Astrocyte of the hippocampus (primary cell): ENCODE measurements around the gene UGT1A10.
"Not testable (repeated sequence)": the region's sequence is repeated elsewhere in the genome, so short reads cannot be mapped to it uniquely, and the experiment has no call there.

Source experiments
- DNase-seq: peaks from one replicate; pipeline ENCODE4 v3.0.0; 2011; ENCODE audit warnings: low read depth, low spot score

Gene UGT1A10

GRCh38 chr2:233655943-233656342 lies 19.7 kb downstream of the UGT1A10 start:
- DNase-seq: not testable (repeated sequence)

- DNase-seq: no peak
Measured at GRCh38 chr2:233656443-233656842, 20.2 kb downstream of the UGT1A10 start.

GRCh38 chr2:233658610-233659009 lies 22.4 kb downstream of the UGT1A10 start:
- DNase-seq: no peak

- no peak for DNase-seq
Measured at GRCh38 chr2:233663911-233664310, 27.7 kb downstream of the UGT1A10 start.

- no peak for DNase-seq
Measured at GRCh38 chr2:233668605-233669260, 32.5 kb downstream of the UGT1A10 start.

GRCh38 chr2:233671290-233672161 lies 35.3 kb downstream of the UGT1A10 start, which contains the start of gene UGT1A9:
Gene UGT1A9 (plus strand): TSS chr2:233671898. CDS start chr2:233671935, 37 bp downstream.
- DNase-seq: no peak

DNA sequence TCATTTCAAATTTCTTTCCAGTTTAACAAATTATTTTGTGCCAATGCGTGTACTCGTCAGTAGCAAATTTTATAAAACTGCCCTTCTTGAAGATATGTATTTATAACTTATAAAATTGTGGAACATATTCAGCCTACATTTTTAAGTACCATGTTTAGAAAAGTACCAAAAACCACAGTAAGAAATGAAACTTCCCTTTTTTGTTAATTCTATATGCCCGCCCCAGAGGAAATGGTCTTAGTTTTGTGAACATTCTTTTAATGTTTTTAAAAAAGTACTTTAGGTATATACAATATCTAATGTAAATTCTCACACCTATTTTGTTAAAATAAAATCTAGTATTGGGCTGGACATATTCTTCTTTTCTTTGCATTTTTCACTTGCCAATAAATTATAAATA lies 36.6 kb downstream of the UGT1A10 start:
- no peak for DNase-seq

GRCh38 chr2:233673896-233674295 lies 37.6 kb downstream of the UGT1A10 start:
- no peak for DNase-seq

DNA sequence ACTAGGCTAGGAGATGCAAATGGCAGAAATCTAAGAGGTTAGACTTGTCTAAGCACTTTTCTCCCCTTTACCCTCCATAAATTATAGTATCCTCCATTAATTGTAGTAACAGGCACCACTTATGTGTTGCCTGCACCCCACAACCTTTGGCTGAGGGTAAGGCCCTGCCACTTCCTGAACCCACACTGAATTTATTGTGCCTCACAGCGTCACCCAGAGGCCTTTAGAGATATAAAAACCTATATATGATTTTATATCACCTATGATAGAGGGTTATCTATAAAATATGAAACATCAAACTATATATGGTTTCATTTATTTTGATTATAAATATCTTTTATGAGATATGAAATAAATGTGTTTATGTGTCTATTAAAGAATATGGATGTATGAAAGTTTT lies 38.1 kb downstream of the UGT1A10 start:
- DNase-seq: no peak

GRCh38 chr2:233674995-233675394 lies 38.7 kb downstream of the UGT1A10 start:
- no peak for DNase-seq

GRCh38 chr2:233676046-233676445 lies 39.8 kb downstream of the UGT1A10 start:
- peak; percentile 14 for DNase-seq

DNA sequence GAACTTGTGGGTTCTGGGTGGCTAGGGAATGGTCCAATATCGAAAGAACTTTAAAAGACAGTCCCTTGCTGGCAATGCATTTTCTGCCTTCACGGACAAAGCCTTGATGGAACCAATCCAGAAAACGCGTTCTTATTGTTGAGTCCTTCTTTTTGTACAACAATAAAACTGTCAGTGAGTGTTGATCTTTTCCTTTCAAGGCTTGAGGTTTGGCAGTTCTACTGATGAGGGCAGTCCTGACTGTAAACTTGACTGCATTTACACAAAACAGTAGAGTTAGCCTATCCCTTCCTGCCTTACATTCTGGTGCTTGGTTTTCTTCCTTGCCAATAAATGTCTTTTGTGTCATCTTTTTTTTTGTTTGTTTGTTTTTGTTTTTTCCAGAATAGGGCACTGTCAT lies 42.9 kb downstream of the UGT1A10 start:
- peak; percentile 7 for DNase-seq

DNA sequence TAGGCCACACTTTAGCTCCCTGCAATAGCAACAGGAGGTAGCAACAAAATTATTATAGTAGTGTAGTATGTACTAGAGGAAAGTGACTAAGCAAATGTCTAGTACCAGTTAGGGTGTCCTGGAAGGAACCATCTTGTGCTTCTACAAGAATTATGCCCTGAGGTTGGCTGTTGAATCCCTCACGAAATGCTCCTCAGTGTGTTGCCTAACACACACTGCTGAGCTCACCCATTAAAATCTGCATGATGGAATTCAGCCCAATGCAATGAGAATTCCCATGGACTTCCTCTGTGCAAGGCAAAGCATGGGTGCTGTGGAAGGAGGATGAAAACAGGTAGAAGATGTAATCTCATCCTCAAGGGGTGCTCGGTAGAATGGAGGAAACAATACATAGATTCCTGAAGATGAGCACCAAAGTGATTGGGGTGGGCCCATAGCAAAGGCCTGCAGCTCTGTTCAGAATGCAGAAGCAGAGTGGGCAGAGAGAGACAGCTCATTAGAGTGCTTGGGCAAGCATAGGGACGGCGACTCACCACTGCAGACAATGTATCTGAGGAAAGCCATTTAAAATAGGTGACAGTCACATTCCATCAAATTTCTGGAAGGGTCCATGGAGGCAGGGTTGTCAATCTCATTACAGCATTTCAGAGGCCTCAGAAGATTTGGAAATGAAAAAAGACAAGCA lies 44.3 kb downstream of the UGT1A10 start:
- no peak for DNase-seq

DNA sequence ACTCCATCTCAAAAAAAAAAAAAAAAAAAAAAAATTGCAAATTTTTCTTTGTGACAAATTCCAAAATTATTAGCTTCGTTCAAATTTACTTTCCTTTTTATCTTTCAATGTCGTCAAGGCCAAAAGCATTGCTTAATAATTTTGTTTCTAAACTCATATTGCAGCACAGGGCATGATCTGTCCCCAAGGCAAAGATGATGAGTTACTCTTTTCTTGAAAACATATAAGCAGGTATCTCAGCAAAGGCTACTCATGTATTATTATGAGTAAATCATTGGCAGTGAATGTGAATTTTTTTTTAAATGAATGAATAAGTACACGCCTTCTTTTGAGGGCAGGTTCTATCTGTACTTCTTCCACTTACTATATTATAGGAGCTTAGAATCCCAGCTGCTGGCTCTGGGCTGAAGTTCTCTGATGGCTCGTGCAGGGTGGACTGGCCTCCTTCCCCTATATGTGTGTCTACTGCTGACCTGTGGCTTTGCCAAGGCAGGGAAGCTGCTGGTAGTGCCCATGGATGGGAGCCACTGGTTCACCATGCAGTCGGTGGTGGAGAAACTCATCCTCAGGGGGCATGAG lies 45.4 kb downstream of the UGT1A10 start, which contains the start of gene UGT1A7:
Gene UGT1A7 (plus strand): TSS at position 381 of the 579 bp plus-strand sequence. CDS start 37 bp downstream, at position 418.
- no peak for DNase-seq

GRCh38 chr2:233684640-233685039 lies 48.4 kb downstream of the UGT1A10 start:
- DNase-seq: no peak

DNA sequence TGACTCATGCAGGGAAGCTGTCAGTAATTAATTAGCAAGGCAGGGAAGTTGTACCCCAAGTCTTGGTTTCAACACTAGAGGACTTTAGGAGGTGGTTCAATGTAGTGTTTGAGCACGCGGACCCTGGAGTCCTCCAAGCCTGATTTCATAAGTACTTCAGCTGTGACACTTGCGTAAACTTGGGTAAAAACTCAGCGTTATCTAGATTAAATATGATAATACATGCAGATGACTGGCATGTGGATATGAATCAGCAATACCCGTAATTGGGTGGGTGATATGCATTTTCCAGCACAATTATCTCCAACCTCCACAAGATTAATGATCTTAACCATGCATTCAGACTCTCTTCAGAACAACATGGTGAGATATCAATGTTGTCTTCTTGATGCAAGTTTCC lies 50.7 kb downstream of the UGT1A10 start:
- no peak for DNase-seq

DNA sequence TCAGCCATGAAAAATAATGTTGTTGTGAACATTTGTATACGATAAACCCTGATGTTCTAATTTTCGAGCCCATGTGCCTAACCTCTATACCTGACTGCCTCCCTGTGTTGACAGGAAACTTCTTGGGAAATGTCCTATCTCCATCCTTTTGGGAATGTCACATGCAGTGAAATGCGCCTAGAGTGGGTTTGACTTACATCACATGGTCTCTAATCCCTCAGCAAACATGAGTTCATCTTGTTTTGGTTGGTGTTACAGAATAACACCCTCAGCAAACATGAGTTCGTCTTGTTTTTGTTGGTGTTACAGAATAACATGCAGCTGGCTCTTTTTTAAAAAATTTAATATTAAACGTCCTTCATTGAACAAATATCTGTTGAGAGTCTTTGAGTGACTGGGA lies 52.1 kb downstream of the UGT1A10 start:
- no peak for DNase-seq

GRCh38 chr2:233689031-233689430 lies 52.8 kb downstream of the UGT1A10 start:
- no peak for DNase-seq

DNA sequence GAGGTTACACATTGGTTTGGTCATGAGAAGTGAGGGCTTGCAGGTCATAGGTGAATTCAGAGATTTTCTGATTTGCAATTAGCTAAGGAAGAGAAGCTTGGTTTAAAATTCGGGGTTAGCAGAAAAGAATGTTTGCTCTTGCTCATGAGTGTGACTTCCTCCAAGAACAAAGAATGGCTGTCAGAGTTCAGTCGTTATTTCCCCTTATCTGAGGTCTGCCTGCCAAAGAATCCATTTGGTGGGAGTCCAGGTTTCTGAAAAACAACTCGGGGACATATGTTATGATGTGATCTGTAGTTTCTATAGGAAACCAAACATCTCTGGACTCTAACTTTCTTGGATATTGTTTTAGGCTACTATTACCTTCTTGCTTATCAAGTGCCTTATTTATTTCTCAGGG lies 53.3 kb downstream of the UGT1A10 start:
- DNase-seq: peak; percentile 18

GRCh38 chr2:233690444-233690843 lies 54.2 kb downstream of the UGT1A10 start:
- peak; percentile 14 for DNase-seq
